H54 (cell line): Measurements from ENCODE around the gene KCNN1.
"Not testable (repeated sequence)": the region's sequence is repeated elsewhere in the genome, so short reads cannot be mapped to it uniquely, and the experiment has no call there.

ENCODE experiments used
- DNase-seq: peaks from one replicate; pipeline ENCODE4 v3.0.0; 2011; ENCODE audit warnings: low spot score, mixed read lengths; ENCODE audit not compliant: insufficient read length
- FAIRE-seq: peaks from 3 replicates; lab custom pipeline; 2011; peaks lifted over from hg19 to GRCh38; lab: Jason Lieb, UNC
- POLR2A ChIP-seq: IDR thresholded peaks from 2 replicates; pipeline ENCODE4 v1.6.1; 2011; ENCODE audit warnings: low read depth, mild to moderate bottlenecking, low read length

The KCNN1 gene

DNA sequence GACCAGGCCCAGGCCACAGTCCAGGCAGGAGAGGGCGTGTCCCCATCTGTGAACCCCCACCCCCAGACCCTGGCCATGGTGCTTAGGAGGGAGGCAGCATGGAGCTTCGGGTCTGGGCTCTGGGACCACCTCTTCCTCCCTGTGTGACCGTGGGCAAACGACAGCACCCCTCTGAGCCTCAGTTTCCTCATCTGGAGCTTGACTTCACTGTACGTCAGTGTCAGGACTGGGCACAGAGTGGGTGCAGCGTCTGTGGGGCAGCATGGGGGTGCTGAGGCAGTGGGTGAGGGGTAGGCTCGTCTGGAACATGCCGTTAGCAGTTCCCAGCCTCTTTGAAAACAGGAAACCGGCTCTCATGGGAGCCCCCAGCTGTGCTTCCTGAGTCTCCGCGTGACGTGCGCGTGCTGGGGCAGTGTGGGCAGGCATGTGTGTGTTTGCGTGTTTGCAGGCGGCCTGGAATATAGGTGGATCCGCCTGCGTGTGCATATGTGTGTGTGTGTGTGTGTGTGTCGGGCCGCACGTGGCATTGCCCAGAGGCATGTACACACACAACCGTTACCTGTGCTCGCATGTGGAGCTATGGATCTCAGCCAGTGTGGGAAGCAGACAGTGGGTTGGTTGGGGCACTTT is 56.8 kb downstream of the KCNN1 start:
- DNase-seq (no peak), FAIRE-seq (no peak)
- TF ChIP-seq POLR2A = no peak

DNA sequence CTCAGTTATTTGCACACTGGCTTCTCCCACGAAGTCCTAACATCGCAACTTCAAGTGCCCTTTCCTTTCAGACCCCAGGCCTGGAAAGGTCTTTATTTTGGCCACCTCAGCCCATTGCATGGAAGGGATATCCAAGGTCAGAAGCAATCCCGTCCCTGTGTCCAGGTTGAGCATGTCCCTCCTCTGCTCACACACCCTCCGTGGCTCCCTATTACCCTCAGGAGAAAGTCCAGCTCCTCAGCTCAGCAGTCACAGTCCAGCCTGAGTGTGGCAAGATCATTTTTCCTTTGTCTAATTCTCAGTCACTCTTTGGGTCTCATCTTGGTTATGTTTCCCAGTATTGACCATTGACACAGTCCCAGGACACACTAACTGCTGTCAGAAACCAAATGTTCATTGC is 60.2 kb downstream of the KCNN1 start:
- no peak for DNase-seq
- FAIRE-seq = no peak
- no peak for TF ChIP-seq POLR2A

DNA sequence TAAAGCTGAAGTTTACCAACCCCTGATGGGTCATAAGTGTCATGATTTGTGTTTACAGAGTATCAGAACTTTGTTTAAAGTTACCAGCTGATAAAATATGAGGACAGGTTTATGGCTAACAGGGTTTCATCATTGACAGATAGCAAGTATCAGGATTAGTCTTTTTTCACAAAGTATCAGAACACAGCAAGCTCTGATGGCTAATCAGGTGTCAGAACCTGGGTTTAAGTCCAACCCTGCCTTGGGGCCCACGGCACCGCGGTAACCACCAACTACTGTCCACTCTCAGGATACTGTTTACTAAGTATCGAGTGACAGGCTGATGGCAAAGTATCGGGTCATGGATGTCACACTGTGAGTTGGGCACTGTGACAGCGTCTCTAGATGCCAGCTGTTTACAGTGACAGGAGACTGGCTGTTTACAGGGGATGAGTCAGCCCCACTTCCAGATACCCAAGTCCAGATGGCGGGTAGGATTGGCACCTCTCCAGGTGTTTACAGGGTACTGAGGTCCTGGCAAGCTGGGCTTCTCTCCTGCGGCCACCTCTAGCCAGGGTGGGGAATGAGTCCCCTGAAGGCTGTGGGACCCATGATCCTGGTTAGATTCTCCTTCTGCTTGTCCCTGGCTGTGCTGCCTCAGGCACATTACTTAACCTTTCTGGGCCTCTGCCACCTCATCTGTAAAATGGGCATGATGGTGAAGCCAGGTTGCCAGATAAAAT is 62.9 kb downstream of the KCNN1 start:
- no peak for FAIRE-seq
- no peak for TF ChIP-seq POLR2A
- DNase-seq = no peak

DNA sequence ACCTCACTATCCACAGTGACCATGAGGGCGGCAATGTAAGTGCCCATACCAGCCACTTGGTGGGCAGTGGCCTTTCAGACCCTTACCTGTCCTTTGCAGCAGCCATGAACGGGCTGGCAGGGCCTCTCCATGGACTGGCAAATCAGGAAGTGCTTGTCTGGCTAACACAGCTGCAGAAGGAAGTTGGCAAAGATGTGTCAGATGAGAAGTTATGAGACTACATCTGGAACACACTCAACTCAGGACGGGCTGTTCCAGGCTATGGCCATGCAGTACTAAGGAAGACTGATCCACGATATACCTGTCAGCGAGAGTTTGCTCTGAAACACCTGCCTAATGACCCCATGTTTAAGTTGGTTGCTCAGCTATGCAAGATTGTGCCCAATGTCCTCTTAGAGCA is 64.5 kb downstream of the KCNN1 start:
- not testable (repeated sequence) for FAIRE-seq, DNase-seq

DNA sequence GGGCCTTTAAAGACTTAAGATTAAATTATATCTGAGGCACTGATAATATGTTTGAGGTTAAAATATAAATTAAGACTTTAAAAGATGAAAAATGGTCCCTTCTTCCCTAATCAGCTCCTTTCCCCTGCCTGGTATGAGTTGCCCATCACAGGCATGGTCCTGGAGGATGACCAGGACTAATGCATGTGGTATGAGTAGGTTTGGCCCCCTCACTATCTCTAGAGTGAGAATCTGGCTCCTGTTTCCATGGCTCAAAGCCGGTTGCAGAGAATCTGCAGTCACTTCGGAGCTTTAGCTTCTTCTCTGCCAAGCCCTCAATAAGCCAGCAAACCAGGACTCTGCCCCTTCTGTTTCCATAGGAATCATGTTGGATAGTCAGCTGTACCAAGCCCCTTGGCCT is 65.2 kb downstream of the KCNN1 start:
- not testable (repeated sequence) for FAIRE-seq, DNase-seq

DNA sequence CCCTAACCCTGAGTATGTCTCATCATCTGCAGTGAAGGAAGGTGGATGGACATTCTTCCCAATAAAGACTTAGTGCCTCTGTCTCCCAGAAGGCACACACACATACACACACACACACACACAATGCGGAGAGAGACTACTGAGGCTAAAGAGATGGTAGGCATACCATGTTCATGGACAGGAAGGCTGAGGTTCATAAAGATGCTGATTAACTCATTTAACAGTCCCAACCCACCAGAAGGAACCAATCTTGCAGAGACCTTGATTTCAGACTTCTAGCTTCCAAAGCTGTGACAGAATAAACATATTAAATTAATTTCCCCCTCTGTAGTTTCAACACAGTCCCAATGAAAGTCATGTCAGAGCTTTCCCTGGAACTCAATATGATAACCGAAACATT is 74.1 kb downstream of the KCNN1 start:
- no peak for TF ChIP-seq POLR2A
- DNase-seq (no peak), FAIRE-seq (no peak)

DNA sequence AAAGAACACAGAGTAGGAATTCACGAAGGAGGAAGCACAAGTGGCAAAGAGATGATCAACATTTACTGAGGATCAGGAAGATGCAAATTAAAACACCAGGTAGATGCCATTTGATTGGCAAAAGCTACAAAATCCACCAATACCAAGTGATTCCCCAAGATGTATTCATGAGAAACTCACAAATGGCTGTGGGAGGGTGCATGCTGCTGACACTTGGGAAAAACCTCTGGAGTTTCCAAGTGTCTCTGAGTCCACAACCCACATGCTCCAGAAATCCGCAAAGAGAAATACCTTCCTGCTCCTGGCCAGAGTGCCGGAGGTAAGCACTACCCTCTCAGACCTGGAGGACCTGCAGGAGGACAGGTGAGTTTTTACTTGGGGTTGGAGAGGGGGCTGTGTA is 76.8 kb downstream of the KCNN1 start:
- FAIRE-seq = no peak
- no peak for DNase-seq
- no peak for TF ChIP-seq POLR2A

DNA sequence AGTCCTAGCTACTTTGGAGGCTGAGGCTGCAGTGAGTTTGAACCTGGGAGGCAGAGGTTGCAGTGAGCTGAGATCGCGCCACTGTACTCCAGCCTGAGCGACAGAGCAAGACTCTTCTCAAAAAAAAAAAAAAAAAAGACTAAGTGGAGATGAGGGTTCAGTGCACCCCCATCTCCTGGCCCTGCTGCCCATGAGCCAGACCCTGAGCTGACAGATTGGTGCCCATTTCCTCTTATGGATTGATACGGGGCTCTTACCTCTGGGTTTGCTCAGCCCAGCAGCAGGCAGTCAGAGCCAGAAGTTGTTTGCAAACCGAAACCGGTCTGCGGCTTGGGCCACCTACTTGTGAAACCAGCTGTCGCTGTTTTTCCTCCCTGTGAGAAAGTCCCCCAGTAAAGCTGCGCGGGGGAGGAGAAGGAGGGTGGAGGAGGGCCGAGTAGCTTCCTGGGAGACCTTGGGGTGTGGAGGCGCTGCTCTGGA is 78.0 kb downstream of the KCNN1 start:
- FAIRE-seq = no peak

DNA sequence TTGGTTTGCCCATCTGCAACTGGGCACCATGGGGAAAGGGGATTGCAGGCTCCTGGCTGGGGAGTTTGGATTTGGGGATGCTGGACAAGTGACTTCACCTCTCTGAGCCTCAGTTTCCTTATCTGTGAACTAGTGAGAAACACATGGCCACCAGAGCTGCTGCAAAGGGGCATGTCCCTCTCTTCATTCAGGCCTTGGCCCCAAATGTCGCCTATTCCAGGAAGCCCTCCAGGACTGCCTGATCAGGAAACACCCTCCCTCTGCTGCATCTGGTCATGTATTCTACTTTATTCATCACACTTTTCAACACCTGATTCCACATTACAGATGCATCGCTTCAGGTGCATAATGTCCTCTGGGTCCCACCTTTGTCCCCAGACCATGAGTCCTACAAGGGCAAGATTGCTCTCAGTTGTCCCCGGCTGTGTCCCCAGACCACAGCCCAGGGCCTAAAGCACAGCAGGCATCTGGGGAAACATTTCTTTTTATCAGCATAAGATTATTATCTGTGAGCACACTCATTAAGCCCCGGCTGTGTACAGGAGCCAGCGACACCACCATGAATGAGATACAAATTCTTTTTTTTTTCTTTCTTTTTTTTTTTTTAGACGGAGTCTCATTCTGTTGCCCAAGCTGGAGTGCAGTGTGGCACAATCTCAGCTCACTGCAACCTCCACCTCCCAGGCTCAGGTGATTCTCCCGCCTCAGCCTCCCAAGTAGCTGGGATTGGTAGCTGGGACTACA is 78.6 kb downstream of the KCNN1 start:
- DNase-seq = no peak
- FAIRE-seq = no peak
- no peak for TF ChIP-seq POLR2A

More for the DNA sequence above, 78.0 kb downstream of the KCNN1 start:
- TF ChIP-seq POLR2A = 0 out of 2 replicates have a peak, but pooled peaks have one; percentile 28
- no peak for DNase-seq

DNA sequence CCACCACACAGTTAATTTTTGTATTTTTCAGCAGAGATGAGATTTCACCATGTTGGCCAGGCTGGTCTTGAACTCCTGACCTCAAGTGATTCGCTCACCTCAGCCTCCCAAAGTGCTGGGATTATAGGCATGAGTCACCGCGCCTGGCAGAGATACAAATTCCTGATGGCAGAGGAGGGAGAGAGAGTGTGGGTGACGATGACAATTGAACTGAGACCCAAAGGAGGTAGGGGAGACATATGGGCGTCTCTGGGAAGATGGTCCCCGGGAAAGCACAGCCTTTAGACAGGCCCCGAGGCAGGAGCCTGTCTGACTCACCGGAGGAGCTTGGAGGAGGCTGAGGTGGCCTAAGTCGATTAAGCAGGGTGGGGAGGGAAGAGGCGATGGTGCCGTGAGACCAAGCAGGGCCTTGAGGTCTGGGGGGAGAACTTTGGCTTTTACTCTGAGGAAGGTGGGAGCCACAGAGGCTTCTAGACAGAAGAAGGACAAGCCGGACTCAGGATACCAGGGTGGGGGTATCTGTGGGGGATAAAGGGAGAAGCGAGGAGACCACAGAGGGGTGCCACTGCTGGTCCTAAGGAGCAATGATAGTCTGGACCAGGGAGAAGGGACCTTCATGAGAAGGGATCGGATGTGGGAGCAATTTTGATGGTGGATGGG is 79.3 kb downstream of the KCNN1 start:
- no peak for TF ChIP-seq POLR2A

DNA sequence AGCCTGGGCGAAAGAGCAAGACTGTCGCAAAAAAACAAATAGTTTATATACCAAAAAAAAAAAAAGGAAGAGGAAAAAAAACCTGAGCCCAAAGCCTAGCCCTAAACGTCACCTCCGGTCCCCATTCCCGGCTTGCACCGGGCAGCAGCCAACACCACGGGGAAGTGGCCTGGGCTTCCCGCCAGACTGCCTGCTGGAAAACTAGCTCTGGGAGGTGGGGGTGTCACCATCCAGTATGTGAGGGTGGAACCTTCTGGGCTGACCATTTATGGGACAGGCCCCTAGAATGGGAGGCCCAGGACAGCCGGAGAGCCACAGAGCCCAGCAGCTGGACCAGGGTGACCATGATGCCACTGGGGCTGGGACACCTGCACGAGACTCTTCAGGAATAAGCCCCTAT is 82.5 kb downstream of the KCNN1 start:
- FAIRE-seq = no peak
- TF ChIP-seq POLR2A = no peak
- no peak for DNase-seq

More for the DNA sequence above, 79.3 kb downstream of the KCNN1 start:
- no peak for FAIRE-seq
- peak; percentile 80 for DNase-seq
